Neural progenitor cell (in vitro differentiated cells): ENCODE results near the gene RAPGEF4. TPM values are rescaled to one million over a fixed set of nuclear protein-coding genes. Genes with fewer than 3 reads are reported as not detected.

Experiments
- DNase-seq: peaks from one replicate; pipeline ENCODE4 v3.0.0-alpha.2; 2016; ENCODE audit warnings: low spot score
- H2AFZ ChIP-seq: fragments of 200-600 bp; sonication (generic); replicated peaks from 2 replicates; pipeline ENCODE4 v1.6.1; 2016; ENCODE audit warnings: antibody characterized with exemption
- H3F3A ChIP-seq: fragments of 200-600 bp; sonication (generic); 2 replicates; pipeline ENCODE4 v1.6.1; 2016; ENCODE audit warnings: antibody characterized with exemption, low read depth
- H3K27ac ChIP-seq: fragments of 200-600 bp; sonication (generic); 2 replicates; pipeline ENCODE4 v1.5.1; 2016; ENCODE audit warnings: mild to moderate bottlenecking
- H3K27me3 ChIP-seq: fragments of 200-600 bp; sonication (generic); 2 replicates; pipeline ENCODE4 v1.6.1; 2016; ENCODE audit warnings: mild to moderate bottlenecking, moderate library complexity
- H3K36me3 ChIP-seq: fragments of 200-600 bp; sonication (generic); 2 replicates; pipeline ENCODE4 v1.5.1; 2016
- H3K4me1 ChIP-seq: fragments of 200-600 bp; sonication (generic); 2 replicates; pipeline ENCODE4 v1.6.1; 2016; ENCODE audit warnings: mixed run types
- H3K4me2 ChIP-seq: fragments of 200-600 bp; sonication (generic); 2 replicates; pipeline ENCODE4 v1.6.1; 2016
- H3K4me3 ChIP-seq: fragments of 200-600 bp; sonication (generic); 2 replicates; pipeline ENCODE4 v1.5.1; 2016
- H3K79me2 ChIP-seq: fragments of 200-600 bp; sonication (generic); 2 replicates; pipeline ENCODE4 v1.6.1; 2016; ENCODE audit warnings: low read depth
- H3K9ac ChIP-seq: fragments of 200-600 bp; sonication (generic); 2 replicates; pipeline ENCODE4 v1.6.1; 2016
- H3K9me3 ChIP-seq: fragments of 200-600 bp; sonication (generic); 2 replicates; pipeline ENCODE4 v1.5.1; 2016; ENCODE audit warnings: low read depth
- H4K20me1 ChIP-seq: fragments of 200-600 bp; sonication (generic); 2 replicates; pipeline ENCODE4 v1.6.1; 2016; ENCODE audit warnings: low read depth
- H3K27ac Mint-ChIP-seq: 3 replicates; pipeline ENCODE4 v1.8.0; 2021; ENCODE audit warnings: mixed read lengths
- H3K27me3 Mint-ChIP-seq: 2 replicates; pipeline ENCODE4 v1.8.0; 2022; ENCODE audit warnings: low read depth, mild to moderate bottlenecking, inconsistent platforms, moderate library complexity, mixed read lengths; ENCODE audit not compliant: insufficient read depth
- H3K36me3 Mint-ChIP-seq: 3 replicates; pipeline ENCODE4 v1.8.0; 2021; ENCODE audit warnings: mixed read lengths
- H3K4me1 Mint-ChIP-seq: 3 replicates; pipeline ENCODE4 v1.8.0; 2021; ENCODE audit warnings: mixed read lengths
- H3K4me3 Mint-ChIP-seq: 3 replicates; pipeline ENCODE4 v1.8.0; 2021; ENCODE audit warnings: mild to moderate bottlenecking, moderate library complexity, mixed read lengths
- H3K9me3 Mint-ChIP-seq: 3 replicates; pipeline ENCODE4 v1.8.0; 2020; ENCODE audit warnings: mixed read lengths
- CTCF ChIP-seq: fragments of 200-600 bp; sonication (generic); IDR thresholded peaks from 2 replicates; pipeline ENCODE4 v1.5.1; 2017; ENCODE audit warnings: antibody characterized with exemption, mild to moderate bottlenecking
- EZH2 ChIP-seq: fragments of 200-600 bp; sonication (generic); IDR thresholded peaks from 2 replicates; pipeline ENCODE4 v1.6.1; 2017; ENCODE audit warnings: antibody characterized with exemption, mild to moderate bottlenecking, moderate library complexity
- EZH2phosphoT487 ChIP-seq: fragments of 200-600 bp; sonication (generic); IDR thresholded peaks from 2 replicates; pipeline ENCODE4 v1.6.1; 2017; ENCODE audit warnings: antibody characterized with exemption
- total RNA-seq: library from RNA; depleted of rRNA; stranded (reverse); fragments of >200 nt; gene quantifications from 2 replicates; pipeline ENCODE4 v1.2.3, GENCODE V29; 2015; ENCODE audit warnings: low replicate concordance

Gene RAPGEF4
- total RNA-seq, 1 donor from 2014 or later = 1.8 TPM

GRCh38 chr2:173043476-173043875, 307.8 kb downstream of the RAPGEF4 start:
- no peak overlapping the region for H3K27ac Mint-ChIP-seq
- Histone ChIP-seq H3K4me2 (no peak overlapping the region), H3K4me3 (no peak overlapping the region), H3K4me1 (peaks cover 10% of the 10 kb centered on the region), H3K79me2 (no peaks in the 10 kb centered on the region), H3K27me3 (no peaks in the 10 kb centered on the region), H3K36me3 (no peaks in the 10 kb centered on the region), H3K9ac (no peak overlapping the region), H3K9me3 (no peaks in the 10 kb centered on the region), H3F3A (no peaks in the 10 kb centered on the region), H4K20me1 (no peaks in the 10 kb centered on the region), H3K27ac (no peak overlapping the region), H2AFZ (no peak overlapping the region)
- TF ChIP-seq CTCF = no peak
- TF ChIP-seq EZH2 = no peak
- TF ChIP-seq EZH2phosphoT487 = no peak
- H3K4me3 Mint-ChIP-seq = no peak overlapping the region
- H3K36me3 Mint-ChIP-seq = no peaks in the 10 kb centered on the region
- DNase-seq = no peak
- H3K27me3 Mint-ChIP-seq = peaks cover 2% of the 10 kb centered on the region
- peaks cover 11% of the 10 kb centered on the region for H3K4me1 Mint-ChIP-seq
- peaks cover 2% of the 10 kb centered on the region for H3K9me3 Mint-ChIP-seq

DNA sequence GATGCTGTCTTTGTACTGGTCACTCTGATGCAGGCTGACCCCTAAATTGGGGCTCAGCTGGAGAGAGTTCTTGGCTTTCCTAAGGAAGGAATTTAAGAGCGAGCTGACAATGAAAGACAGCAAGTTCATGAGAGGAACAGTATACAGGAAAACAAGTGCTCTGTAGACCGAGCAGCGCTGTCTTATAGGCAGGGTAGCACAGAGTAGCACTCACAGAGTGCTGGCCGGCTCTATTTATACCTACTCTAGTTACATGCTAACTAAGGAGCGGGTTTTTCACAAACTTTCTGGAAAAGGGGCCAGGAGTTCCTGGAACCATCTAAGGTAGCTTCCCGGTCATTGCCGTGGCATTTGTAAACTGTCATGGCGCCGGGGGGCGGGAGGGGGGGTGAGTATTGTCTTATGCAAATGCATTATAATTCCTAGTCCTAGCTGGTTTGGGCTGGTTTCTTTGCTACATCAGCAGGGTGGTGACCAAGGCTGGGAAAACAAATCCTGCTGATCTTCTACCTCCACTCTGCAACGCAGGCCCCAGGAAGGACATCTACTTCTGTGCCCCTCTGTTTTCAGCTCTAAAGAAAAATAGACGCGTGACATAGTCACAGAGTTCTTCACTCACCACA, 308.4 kb downstream of the RAPGEF4 start:
- Histone ChIP-seq H3K9ac (no peak overlapping the region), H3K27ac (no peak overlapping the region), H3K27me3 (no peaks in the 10 kb centered on the region), H3K79me2 (no peaks in the 10 kb centered on the region), H3K4me3 (no peak overlapping the region), H3K9me3 (no peaks in the 10 kb centered on the region), H2AFZ (no peak overlapping the region), H3K4me1 (peaks cover 10% of the 10 kb centered on the region), H3K4me2 (no peak overlapping the region), H4K20me1 (no peaks in the 10 kb centered on the region), H3K36me3 (no peaks in the 10 kb centered on the region), H3F3A (no peaks in the 10 kb centered on the region)
- DNase-seq = no peak
- no peaks in the 10 kb centered on the region for H3K9me3 Mint-ChIP-seq
- TF ChIP-seq EZH2phosphoT487 (no peak), CTCF (no peak), EZH2 (no peak)
- peaks cover 11% of the 10 kb centered on the region for H3K4me1 Mint-ChIP-seq
- peaks cover 2% of the 10 kb centered on the region for H3K27me3 Mint-ChIP-seq
- no peaks in the 10 kb centered on the region for H3K36me3 Mint-ChIP-seq
- H3K4me3 Mint-ChIP-seq = no peak overlapping the region
- no peak overlapping the region for H3K27ac Mint-ChIP-seq

GRCh38 chr2:173044686-173045085, 309.0 kb downstream of the RAPGEF4 start:
- Histone ChIP-seq H3K9me3 (no peaks in the 10 kb centered on the region), H3K36me3 (no peaks in the 10 kb centered on the region), H3K27me3 (no peaks in the 10 kb centered on the region), H3K27ac (no peak overlapping the region), H3K4me2 (no peak overlapping the region), H3K79me2 (no peaks in the 10 kb centered on the region), H3F3A (no peaks in the 10 kb centered on the region), H3K9ac (no peak overlapping the region), H2AFZ (no peak overlapping the region), H3K4me1 (peaks cover 10% of the 10 kb centered on the region), H3K4me3 (no peak overlapping the region), H4K20me1 (no peaks in the 10 kb centered on the region)
- Mint-ChIP-seq H3K27ac (no peak overlapping the region), H3K4me3 (no peak overlapping the region), H3K9me3 (no peaks in the 10 kb centered on the region), H3K36me3 (no peaks in the 10 kb centered on the region), H3K27me3 (peaks cover 2% of the 10 kb centered on the region), H3K4me1 (peaks cover 11% of the 10 kb centered on the region)
- no peak for TF ChIP-seq EZH2
- TF ChIP-seq EZH2phosphoT487 = no peak
- TF ChIP-seq CTCF = no peak
- DNase-seq = no peak
